Stomach (tissue), 4 donors: ENCODE results near the gene ATP5MC3.

ENCODE experiments used
- CTCF ChIP-seq, 7 experiments: fragments of 450-650 bp in 4 of 7; fragments of 200-600 bp in 3 of 7; sonication (generic) in 3 of 7; IDR thresholded peaks; one replicate each; pipeline ENCODE4 v1.5.1; 2016 to 2019; ENCODE audit warnings: antibody characterized with exemption in 7 of 7, control low read depth in 2 of 7, mild to moderate bottlenecking in 1 of 7
- POLR2AphosphoS5 ChIP-seq, 3 donors: sonication (generic); formaldehyde crosslinking; IDR thresholded peaks; one replicate each; pipeline ENCODE4 v1.6.1; 2016; ENCODE audit warnings: antibody characterized with exemption in 3 of 3

GRCh38 chr2:175195012-175195411 lies 13.5 kb upstream of the ATP5MC3 start:
- TF ChIP-seq CTCF (IDR thresholded peaks at IDR 0.05) (no peak), POLR2AphosphoS5 (IDR thresholded peaks at IDR 0.05) (no peak)
